Hepatocyte (in vitro differentiated cells): ENCODE data around the gene CEBPZOS.
"Not testable (repeated sequence)": the region's sequence is repeated elsewhere in the genome, so short reads cannot be mapped to it uniquely, and the experiment has no call there.

Source experiments
- CTCF ChIP-seq: fragments of 200-600 bp; sonication (generic); IDR thresholded peaks from 2 replicates; pipeline ENCODE4 v1.5.1; 2016; ENCODE audit warnings: antibody characterized with exemption, mild to moderate bottlenecking; ENCODE audit not compliant: poor library complexity
- EZH2 ChIP-seq: fragments of 200-600 bp; sonication (generic); IDR thresholded peaks from 2 replicates; pipeline ENCODE4 v1.6.1; 2016; ENCODE audit warnings: antibody characterized with exemption, mild to moderate bottlenecking, borderline replicate concordance
- EZH2phosphoT487 ChIP-seq: fragments of 200-600 bp; sonication (generic); IDR thresholded peaks from one replicate; pipeline ENCODE4 v1.6.1; 2018; ENCODE audit warnings: antibody characterized with exemption, mild to moderate bottlenecking, low read depth, moderate library complexity; ENCODE audit not compliant: unreplicated experiment, severe bottlenecking

GRCh38 chr2:37206760-37207159, 10.5 kb downstream of the CEBPZOS start:
- not testable (repeated sequence) for TF ChIP-seq CTCF, EZH2, EZH2phosphoT487
